Peyer's patch (tissue), 4 donors: ENCODE measurements around the gene TUBGCP2.

Experiments
- POLR2A ChIP-seq, 2 donors: fragments of 450-650 bp; IDR thresholded peaks; one replicate each; pipeline ENCODE4 v1.5.1; 2017; ENCODE audit warnings: antibody characterized with exemption in 2 of 2, mild to moderate bottlenecking in 2 of 2, moderate library complexity in 2 of 2
- TF ChIP-seq, protein P1 (sequence below), 6 experiments: fragments of 450-650 bp in 4 of 6; fragments of 200-600 bp in 2 of 6; sonication (generic) in 1 of 6; IDR thresholded peaks; one replicate each; pipeline ENCODE4 v1.5.1; 2017 to 2019; ENCODE audit warnings: antibody characterized with exemption in 6 of 6, mild to moderate bottlenecking in 3 of 6, moderate library complexity in 1 of 6

DNA sequence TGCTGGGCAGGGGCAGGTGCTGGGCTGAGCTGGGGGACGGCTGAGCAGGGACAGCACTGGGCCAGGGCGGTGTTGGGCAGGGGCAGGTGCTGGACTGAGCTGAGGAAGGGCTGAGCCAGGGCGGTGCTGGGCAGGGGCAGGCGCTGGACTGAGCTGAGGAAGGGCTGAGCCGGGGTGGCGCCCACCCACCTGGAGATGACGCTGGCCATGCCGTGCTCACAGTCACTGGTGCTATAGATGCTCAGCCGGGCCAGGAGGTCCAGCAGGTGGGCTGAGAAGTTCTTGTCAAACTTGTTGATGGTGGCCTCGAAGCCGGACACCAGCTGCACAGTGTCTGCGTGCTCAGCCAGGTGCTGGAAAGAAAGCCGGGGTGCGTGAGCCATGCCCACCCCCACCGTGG is 27.6 kb downstream of the TUBGCP2 start:
- TF ChIP-seq, protein P1, sequence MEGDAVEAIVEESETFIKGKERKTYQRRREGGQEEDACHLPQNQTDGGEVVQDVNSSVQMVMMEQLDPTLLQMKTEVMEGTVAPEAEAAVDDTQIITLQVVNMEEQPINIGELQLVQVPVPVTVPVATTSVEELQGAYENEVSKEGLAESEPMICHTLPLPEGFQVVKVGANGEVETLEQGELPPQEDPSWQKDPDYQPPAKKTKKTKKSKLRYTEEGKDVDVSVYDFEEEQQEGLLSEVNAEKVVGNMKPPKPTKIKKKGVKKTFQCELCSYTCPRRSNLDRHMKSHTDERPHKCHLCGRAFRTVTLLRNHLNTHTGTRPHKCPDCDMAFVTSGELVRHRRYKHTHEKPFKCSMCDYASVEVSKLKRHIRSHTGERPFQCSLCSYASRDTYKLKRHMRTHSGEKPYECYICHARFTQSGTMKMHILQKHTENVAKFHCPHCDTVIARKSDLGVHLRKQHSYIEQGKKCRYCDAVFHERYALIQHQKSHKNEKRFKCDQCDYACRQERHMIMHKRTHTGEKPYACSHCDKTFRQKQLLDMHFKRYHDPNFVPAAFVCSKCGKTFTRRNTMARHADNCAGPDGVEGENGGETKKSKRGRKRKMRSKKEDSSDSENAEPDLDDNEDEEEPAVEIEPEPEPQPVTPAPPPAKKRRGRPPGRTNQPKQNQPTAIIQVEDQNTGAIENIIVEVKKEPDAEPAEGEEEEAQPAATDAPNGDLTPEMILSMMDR (IDR thresholded peaks at IDR 0.05): no peak
- TF ChIP-seq POLR2A (IDR thresholded peaks at IDR 0.05): no peak
